ENCODE results near the gene SRI.

GRCh38 chr7:88155756-88156155 is 64.1 kb downstream of the SRI start:
- TF ChIP-seq, protein P1, sequence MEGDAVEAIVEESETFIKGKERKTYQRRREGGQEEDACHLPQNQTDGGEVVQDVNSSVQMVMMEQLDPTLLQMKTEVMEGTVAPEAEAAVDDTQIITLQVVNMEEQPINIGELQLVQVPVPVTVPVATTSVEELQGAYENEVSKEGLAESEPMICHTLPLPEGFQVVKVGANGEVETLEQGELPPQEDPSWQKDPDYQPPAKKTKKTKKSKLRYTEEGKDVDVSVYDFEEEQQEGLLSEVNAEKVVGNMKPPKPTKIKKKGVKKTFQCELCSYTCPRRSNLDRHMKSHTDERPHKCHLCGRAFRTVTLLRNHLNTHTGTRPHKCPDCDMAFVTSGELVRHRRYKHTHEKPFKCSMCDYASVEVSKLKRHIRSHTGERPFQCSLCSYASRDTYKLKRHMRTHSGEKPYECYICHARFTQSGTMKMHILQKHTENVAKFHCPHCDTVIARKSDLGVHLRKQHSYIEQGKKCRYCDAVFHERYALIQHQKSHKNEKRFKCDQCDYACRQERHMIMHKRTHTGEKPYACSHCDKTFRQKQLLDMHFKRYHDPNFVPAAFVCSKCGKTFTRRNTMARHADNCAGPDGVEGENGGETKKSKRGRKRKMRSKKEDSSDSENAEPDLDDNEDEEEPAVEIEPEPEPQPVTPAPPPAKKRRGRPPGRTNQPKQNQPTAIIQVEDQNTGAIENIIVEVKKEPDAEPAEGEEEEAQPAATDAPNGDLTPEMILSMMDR (IDR thresholded peaks at IDR 0.05; ENCODE audit: low read depth, low read length, missing input control): no peak
- TF ChIP-seq, protein P2, sequence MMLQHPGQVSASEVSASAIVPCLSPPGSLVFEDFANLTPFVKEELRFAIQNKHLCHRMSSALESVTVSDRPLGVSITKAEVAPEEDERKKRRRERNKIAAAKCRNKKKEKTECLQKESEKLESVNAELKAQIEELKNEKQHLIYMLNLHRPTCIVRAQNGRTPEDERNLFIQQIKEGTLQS (IDR thresholded peaks at IDR 0.05): no peak
- TF ChIP-seq YY1 (IDR thresholded peaks at IDR 0.05) (no peak), ZBTB33 (IDR thresholded peaks at IDR 0.05) (no peak), JUND (IDR thresholded peaks at IDR 0.05) (no peak), HNF4G (IDR thresholded peaks at IDR 0.05) (no peak), RXRA (IDR thresholded peaks at IDR 0.05) (no peak)
- TF ChIP-seq, protein P3, sequence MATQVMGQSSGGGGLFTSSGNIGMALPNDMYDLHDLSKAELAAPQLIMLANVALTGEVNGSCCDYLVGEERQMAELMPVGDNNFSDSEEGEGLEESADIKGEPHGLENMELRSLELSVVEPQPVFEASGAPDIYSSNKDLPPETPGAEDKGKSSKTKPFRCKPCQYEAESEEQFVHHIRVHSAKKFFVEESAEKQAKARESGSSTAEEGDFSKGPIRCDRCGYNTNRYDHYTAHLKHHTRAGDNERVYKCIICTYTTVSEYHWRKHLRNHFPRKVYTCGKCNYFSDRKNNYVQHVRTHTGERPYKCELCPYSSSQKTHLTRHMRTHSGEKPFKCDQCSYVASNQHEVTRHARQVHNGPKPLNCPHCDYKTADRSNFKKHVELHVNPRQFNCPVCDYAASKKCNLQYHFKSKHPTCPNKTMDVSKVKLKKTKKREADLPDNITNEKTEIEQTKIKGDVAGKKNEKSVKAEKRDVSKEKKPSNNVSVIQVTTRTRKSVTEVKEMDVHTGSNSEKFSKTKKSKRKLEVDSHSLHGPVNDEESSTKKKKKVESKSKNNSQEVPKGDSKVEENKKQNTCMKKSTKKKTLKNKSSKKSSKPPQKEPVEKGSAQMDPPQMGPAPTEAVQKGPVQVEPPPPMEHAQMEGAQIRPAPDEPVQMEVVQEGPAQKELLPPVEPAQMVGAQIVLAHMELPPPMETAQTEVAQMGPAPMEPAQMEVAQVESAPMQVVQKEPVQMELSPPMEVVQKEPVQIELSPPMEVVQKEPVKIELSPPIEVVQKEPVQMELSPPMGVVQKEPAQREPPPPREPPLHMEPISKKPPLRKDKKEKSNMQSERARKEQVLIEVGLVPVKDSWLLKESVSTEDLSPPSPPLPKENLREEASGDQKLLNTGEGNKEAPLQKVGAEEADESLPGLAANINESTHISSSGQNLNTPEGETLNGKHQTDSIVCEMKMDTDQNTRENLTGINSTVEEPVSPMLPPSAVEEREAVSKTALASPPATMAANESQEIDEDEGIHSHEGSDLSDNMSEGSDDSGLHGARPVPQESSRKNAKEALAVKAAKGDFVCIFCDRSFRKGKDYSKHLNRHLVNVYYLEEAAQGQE (IDR thresholded peaks at IDR 0.05): no peak
